HepG2 (cell line): ENCODE measurements around the gene ZMIZ1. TPM values are rescaled to one million over a fixed set of nuclear protein-coding genes. Genes with fewer than 3 reads are reported as not detected.

Experiments used
- ATF7-NPFF ChIP-seq: sonication (generic); formaldehyde crosslinking; IDR thresholded peaks from 2 replicates; pipeline ENCODE4 v1.8.1; 2023; ENCODE audit warnings: mild to moderate bottlenecking, low read depth, missing genetic modification reagents, moderate library complexity
- CEBPG ChIP-seq: IDR thresholded peaks from 2 replicates; pipeline ENCODE4 v1.6.1; 2016
- ELF3 ChIP-seq: IDR thresholded peaks from 2 replicates; pipeline ENCODE4 v1.6.1; 2016; ENCODE audit warnings: missing genetic modification reagents, missing compliant biosample characterization
- ELF4 ChIP-seq: sonication (generic); formaldehyde crosslinking; IDR thresholded peaks from 2 replicates; pipeline ENCODE4 v1.5.0; 2020; ENCODE audit warnings: missing genetic modification reagents, mild to moderate bottlenecking, moderate library complexity, borderline replicate concordance
- FOXK1 ChIP-seq: sonication (generic); formaldehyde crosslinking; IDR thresholded peaks from 2 replicates; pipeline ENCODE4 v1.4.0; 2020; ENCODE audit warnings: low read depth, missing genetic modification reagents, borderline replicate concordance
- HDAC2 ChIP-seq: sonication (generic); formaldehyde crosslinking; IDR thresholded peaks from 2 replicates; pipeline ENCODE4 v1.4.0; 2020; ENCODE audit warnings: missing genetic modification reagents
- IRF2 ChIP-seq: IDR thresholded peaks from 2 replicates; pipeline ENCODE4 v1.6.1; 2018; ENCODE audit warnings: missing genetic modification reagents, missing compliant biosample characterization
- ISL2 ChIP-seq: sonication (generic); formaldehyde crosslinking; IDR thresholded peaks from 2 replicates; pipeline ENCODE4 v1.5.0; 2020; ENCODE audit warnings: missing genetic modification reagents
- KLF9 ChIP-seq: IDR thresholded peaks from 2 replicates; pipeline ENCODE4 v1.6.1; 2016; ENCODE audit warnings: low read depth
- MAFF ChIP-seq: IDR thresholded peaks from 2 replicates; pipeline ENCODE4 v1.6.1; 2011; ENCODE audit warnings: low read depth, low read length, improper control_type of control experiment
- MED1 ChIP-seq: sonication (generic); formaldehyde crosslinking; IDR thresholded peaks from 2 replicates; pipeline ENCODE4 v1.4.0; 2020; ENCODE audit warnings: missing genetic modification reagents
- MED13 ChIP-seq: sonication (generic); formaldehyde crosslinking; IDR thresholded peaks from 2 replicates; pipeline ENCODE4 v1.5.0; 2020; ENCODE audit warnings: missing genetic modification reagents
- RCOR2 ChIP-seq: IDR thresholded peaks from 2 replicates; pipeline ENCODE4 v1.6.1; 2016; ENCODE audit warnings: missing biosample characterization, missing genetic modification reagents
- RXRB ChIP-seq: IDR thresholded peaks from 2 replicates; pipeline ENCODE4 v1.6.1; 2016; ENCODE audit warnings: borderline replicate concordance, missing genetic modification reagents, missing compliant biosample characterization
- TAF1 ChIP-seq: sonication (generic); formaldehyde crosslinking; IDR thresholded peaks from 2 replicates; pipeline ENCODE4 v1.4.0; 2020; ENCODE audit warnings: missing genetic modification reagents
- TBX2 ChIP-seq: sonication (generic); formaldehyde crosslinking; IDR thresholded peaks from 2 replicates; pipeline ENCODE4 v1.5.0; 2020; ENCODE audit warnings: missing genetic modification reagents, mild to moderate bottlenecking, borderline replicate concordance
- TEAD3 ChIP-seq: optimal IDR thresholded peaks from 2 replicates; pipeline ENCODE3; 2016; ENCODE audit warnings: borderline replicate concordance
- YEATS4 ChIP-seq: sonication (generic); formaldehyde crosslinking; IDR thresholded peaks from 2 replicates; pipeline ENCODE4 v1.4.0; 2020; ENCODE audit warnings: missing genetic modification reagents, borderline replicate concordance
- ZMAT3 ChIP-seq: sonication (generic); formaldehyde crosslinking; conservative IDR thresholded peaks from 2 replicates; pipeline ENCODE4 v1.7.0; 2021; ENCODE audit warnings: missing genetic modification reagents
- ZMYM4 ChIP-seq: sonication (generic); formaldehyde crosslinking; IDR thresholded peaks from 2 replicates; pipeline ENCODE4 v1.8.1; 2023; ENCODE audit warnings: mild to moderate bottlenecking, missing genetic modification reagents
- ZNF20 ChIP-seq: sonication (generic); formaldehyde crosslinking; IDR thresholded peaks from 2 replicates; pipeline ENCODE4 v1.4.0; 2020; ENCODE audit warnings: mild to moderate bottlenecking, moderate library complexity, missing genetic modification reagents
- ZNF512B ChIP-seq: sonication (generic); formaldehyde crosslinking; IDR thresholded peaks from 2 replicates; pipeline ENCODE4 v1.5.1; 2020; ENCODE audit warnings: missing genetic modification reagents, mild to moderate bottlenecking, borderline replicate concordance
- ZNF652 ChIP-seq: IDR thresholded peaks from 2 replicates; pipeline ENCODE4 v1.6.1; 2016; ENCODE audit warnings: low read depth, borderline replicate concordance
- ZNF740 ChIP-seq: sonication (generic); formaldehyde crosslinking; IDR thresholded peaks from 2 replicates; pipeline ENCODE4 v1.4.0; 2020; ENCODE audit warnings: missing genetic modification reagents
- ZNF75D ChIP-seq: sonication (generic); formaldehyde crosslinking; IDR thresholded peaks from 2 replicates; pipeline ENCODE4 v1.8.1; 2023; ENCODE audit warnings: missing genetic modification reagents, mild to moderate bottlenecking, borderline replicate concordance
- ZNF83 ChIP-seq: sonication (generic); formaldehyde crosslinking; IDR thresholded peaks from 2 replicates; pipeline ENCODE4 v1.4.0; 2020; ENCODE audit warnings: missing genetic modification reagents, mild to moderate bottlenecking, borderline replicate concordance
- polyA plus RNA-seq, 8 experiments: library from polyadenylated mRNA; depleted of rRNA in 3 of 8; stranded (reverse) in 7 of 8; unstranded in 1 of 8; fragments of >200 nt; fragmentation: Illumina TruSeq in 4 of 8; extraction: Trizol in 4 of 8; gene quantifications; 2 replicates each; pipeline versions ENCODE4 v1.2.1 to v1.2.3, GENCODE V29; 2011 to 2016; ENCODE audit warnings: low read depth in 4 of 8, missing spikeins in 1 of 8, mixed read lengths in 1 of 8; ENCODE audit not compliant: insufficient read depth in 1 of 8
- total RNA-seq, 5 experiments: library from RNA; depleted of rRNA; stranded (reverse); fragments of >200 nt; fragmentation: Illumina TruSeq; extraction: Trizol; gene quantifications; 2 replicates each; pipeline ENCODE4 v1.2.3, GENCODE V29; 2016; ENCODE audit warnings: low read depth in 1 of 5
- TF ChIP-seq, protein P1 (sequence below): IDR thresholded peaks from 2 replicates; pipeline ENCODE4 v1.6.1; 2016; ENCODE audit warnings: mild to moderate bottlenecking, missing biosample characterization, missing genetic modification reagents
- TF ChIP-seq, protein P2 (sequence below): sonication (generic); formaldehyde crosslinking; IDR thresholded peaks from 2 replicates; pipeline ENCODE4 v1.4.0; 2020; ENCODE audit warnings: missing genetic modification reagents, low read depth, mild to moderate bottlenecking, borderline replicate concordance

ZMIZ1 gene
- total and polyA plus RNA-seq, 2 of the 13 experiments (the other 11 are each of a cell fraction or from before 2014, with no cell fraction given), result 5.3 to 10.2 TPM

GRCh38 chr10:79185067-79185774 lies 116.5 kb downstream of the ZMIZ1 start (continued):
- TF ChIP-seq, protein P1, sequence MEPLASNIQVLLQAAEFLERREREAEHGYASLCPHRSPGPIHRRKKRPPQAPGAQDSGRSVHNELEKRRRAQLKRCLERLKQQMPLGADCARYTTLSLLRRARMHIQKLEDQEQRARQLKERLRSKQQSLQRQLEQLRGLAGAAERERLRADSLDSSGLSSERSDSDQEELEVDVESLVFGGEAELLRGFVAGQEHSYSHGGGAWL (CRISPR knock-in tag), result no peak
- TF ChIP-seq TEAD3, result peak; percentile 69
- TF ChIP-seq RXRB, result peak; percentile 87
- TF ChIP-seq ISL2 (CRISPR knock-in tag), result peak; percentile 38; the same call in 1 of the 2 replicates
- no peak for TF ChIP-seq ELF4 (CRISPR knock-in tag)
- peak; percentile 27; the same call in 1 of the 2 replicates for TF ChIP-seq ZMYM4 (CRISPR knock-in tag)
- TF ChIP-seq ZNF652, result 0 out of 2 replicates have a peak, but pooled peaks have one; percentile 52
- TF ChIP-seq ZNF75D (CRISPR knock-in tag), result no peak
- no peak for TF ChIP-seq RCOR2 (CRISPR knock-in tag)
- TF ChIP-seq HDAC2 (CRISPR knock-in tag), result 0 out of 2 replicates have a peak, but pooled peaks have one; percentile 37
- TF ChIP-seq TAF1 (CRISPR knock-in tag), result 0 out of 2 replicates have a peak, but pooled peaks have one; percentile 17
- peak; percentile 62; the same call in 1 of the 2 replicates for TF ChIP-seq ZMAT3 (CRISPR knock-in tag)
- TF ChIP-seq FOXK1 (CRISPR knock-in tag), result no peak
- no peak for TF ChIP-seq ZNF20 (CRISPR knock-in tag)
- TF ChIP-seq KLF9 (CRISPR knock-in tag), result no peak
- TF ChIP-seq IRF2 (CRISPR knock-in tag), result peak; percentile 59; the same call in 1 of the 2 replicates
- no peak for TF ChIP-seq ZNF740 (CRISPR knock-in tag)
- TF ChIP-seq MAFF, result peak; percentile 54
- peak; percentile 88 for TF ChIP-seq MED1 (CRISPR knock-in tag)
- TF ChIP-seq ZNF512B (CRISPR knock-in tag), result no peak
- no peak for TF ChIP-seq ATF7-NPFF
- peak; percentile 29; the same call in 1 of the 2 replicates for TF ChIP-seq MED13 (CRISPR knock-in tag)
- TF ChIP-seq TBX2, result no peak
- peak; percentile 80 for TF ChIP-seq ELF3 (CRISPR knock-in tag)
- TF ChIP-seq ZNF83 (CRISPR knock-in tag), result no peak
- peak; percentile 14; the same call in 1 of the 2 replicates for TF ChIP-seq YEATS4
- TF ChIP-seq CEBPG (CRISPR knock-in tag), result peak; percentile 37; the same call in 1 of the 2 replicates
- TF ChIP-seq, protein P2, sequence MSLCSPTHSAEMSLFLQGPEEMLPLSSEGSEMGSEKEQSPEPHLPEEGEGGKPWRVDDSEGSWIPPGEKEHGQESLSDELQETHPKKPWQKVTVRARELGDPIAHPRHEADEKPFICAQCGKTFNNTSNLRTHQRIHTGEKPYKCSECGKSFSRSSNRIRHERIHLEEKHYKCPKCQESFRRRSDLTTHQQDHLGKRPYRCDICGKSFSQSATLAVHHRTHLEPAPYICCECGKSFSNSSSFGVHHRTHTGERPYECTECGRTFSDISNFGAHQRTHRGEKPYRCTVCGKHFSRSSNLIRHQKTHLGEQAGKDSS, result no peak
